ENCODE measurements around the gene VIPR2.
"Not testable (repeated sequence)": the region's sequence is repeated elsewhere in the genome, so short reads cannot be mapped to it uniquely, and the experiment has no call there.

Gene VIPR2

DNA sequence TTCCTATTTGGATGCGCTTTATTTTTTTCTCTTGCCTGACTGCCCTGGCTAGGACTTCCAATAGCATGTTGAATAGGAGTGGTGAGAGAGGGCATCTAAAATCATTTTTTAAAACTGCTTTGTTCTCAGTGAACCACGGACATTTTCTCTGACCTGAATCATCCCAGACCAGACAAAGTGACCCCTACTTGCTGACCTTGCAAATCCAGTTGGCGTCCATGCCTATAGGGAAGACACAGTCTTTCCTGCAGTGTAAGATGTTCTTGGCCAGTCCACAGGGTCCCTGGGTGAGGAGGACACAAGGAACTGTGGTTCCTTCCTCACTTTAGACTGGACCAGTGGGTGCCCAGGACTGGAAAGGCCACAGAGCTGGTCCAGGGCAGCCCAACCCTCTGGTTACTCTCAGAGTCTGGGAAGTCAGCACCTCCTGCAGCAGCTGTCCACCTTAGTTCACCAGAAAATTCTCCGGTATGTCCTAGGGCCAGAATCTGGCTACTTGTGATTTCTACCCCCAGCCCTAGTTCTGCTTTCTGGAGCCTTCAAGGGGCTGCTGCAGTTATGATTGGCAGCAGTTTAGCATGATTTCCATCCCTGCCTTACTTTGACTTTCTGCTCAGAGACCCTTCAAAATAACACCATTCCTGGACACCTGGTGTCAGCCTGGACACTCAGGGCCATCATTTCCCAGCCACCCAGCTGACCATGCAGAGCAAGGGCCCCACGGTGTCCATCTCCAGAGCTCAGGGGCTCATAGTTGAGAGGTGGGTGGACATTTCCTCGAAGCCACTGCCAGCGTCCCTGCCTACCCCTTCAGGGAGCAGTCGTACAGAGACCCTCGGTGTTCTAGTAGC, 19.3 kb downstream of the VIPR2 start:
- Histone ChIP-seq H3K4me1 (ENCODE audit: insufficient read depth, low read length) (no peaks in the 10 kb centered on the region), H3K27ac (ENCODE audit: low read length) (no peak overlapping the region), H3K9me3 (ENCODE audit: insufficient read depth, low read depth, low read length) (no peaks in the 10 kb centered on the region; the same call in 1 of the 2 replicates), H3K36me3 (ENCODE audit: insufficient read depth, low read depth, low read length) (no peaks in the 10 kb centered on the region), H3K4me3 (ENCODE audit: low read length) (no peak overlapping the region), H3K9ac (ENCODE audit: low read depth, low read length) (no peak overlapping the region), H3K27me3 (ENCODE audit: insufficient read depth, low read length) (no peaks in the 10 kb centered on the region)

DNA sequence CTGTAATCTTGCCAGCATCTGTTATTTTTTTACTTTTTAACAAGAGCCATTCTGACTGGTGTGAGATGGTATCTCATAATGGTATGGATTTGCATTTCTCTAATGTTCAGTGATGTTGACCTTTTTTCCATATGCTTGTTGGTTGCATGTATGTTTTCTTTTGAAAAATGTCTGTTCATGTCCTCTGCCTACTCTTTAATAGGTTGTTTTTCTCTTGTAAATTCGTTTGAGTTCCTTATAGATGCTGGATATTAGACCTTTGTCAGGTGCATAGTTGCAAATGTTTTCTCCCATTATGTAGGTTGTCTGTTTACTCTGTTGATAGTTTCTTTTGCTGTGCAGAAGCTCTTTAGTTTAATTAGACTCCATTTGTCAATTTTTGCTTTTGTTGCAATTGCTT, 20.9 kb downstream of the VIPR2 start:
- not testable (repeated sequence) for H3K36me3 ChIP-seq (ENCODE audit: insufficient read depth, low read depth, low read length); H3K4me1 ChIP-seq (ENCODE audit: insufficient read depth, low read length); H3K9ac ChIP-seq (ENCODE audit: low read depth, low read length); H3K27me3 ChIP-seq (ENCODE audit: insufficient read depth, low read length); H3K4me3 ChIP-seq (ENCODE audit: low read length); H3K9me3 ChIP-seq (ENCODE audit: insufficient read depth, low read depth, low read length); H3K27ac ChIP-seq (ENCODE audit: low read length)

DNA sequence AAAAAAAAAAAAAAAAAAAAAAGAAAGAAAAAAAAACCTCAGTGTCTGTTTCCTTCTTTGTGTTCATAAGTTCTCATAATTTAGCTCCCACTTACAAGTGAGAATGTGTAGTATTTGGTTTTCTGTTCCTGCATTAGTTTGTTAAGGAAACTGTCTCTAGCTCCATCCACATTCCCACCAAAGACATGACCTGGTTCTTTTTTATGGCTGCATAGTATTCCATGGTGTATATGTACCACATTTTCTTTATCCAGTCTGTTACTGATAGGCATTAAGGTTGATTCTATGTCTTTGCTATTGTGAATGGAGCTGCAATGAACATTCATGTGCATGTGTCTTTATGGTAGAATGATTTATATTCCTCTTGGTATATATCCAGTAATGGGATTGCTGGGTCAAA, 21.4 kb downstream of the VIPR2 start:
- H3K27me3 ChIP-seq (ENCODE audit: insufficient read depth, low read length); H3K9ac ChIP-seq (ENCODE audit: low read depth, low read length); H3K4me1 ChIP-seq (ENCODE audit: insufficient read depth, low read length); H3K36me3 ChIP-seq (ENCODE audit: insufficient read depth, low read depth, low read length); H3K4me3 ChIP-seq (ENCODE audit: low read length); H3K9me3 ChIP-seq (ENCODE audit: insufficient read depth, low read depth, low read length); H3K27ac ChIP-seq (ENCODE audit: low read length): not testable (repeated sequence)

DNA sequence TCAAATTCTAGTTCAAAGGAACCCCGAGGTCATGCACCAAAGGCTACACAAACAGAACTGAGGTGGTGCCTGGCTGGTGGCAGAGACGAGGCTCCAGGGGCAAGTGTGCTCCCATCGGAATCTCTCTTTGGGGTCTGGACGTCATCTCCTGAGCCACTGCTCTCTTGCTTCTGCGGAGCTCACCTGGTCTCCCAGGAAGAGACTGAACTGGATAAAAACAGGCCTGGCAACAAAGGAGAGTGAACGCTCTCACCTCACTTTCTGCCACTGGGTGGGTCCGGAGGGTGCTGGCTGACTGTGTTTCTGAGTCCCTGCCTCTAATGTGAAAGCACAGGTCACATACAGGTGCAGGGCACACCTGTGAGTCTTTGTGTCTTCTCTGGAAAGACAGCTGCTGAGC, 22.4 kb downstream of the VIPR2 start:
- Histone ChIP-seq H3K27ac (ENCODE audit: low read length) (no peak overlapping the region), H3K36me3 (ENCODE audit: insufficient read depth, low read depth, low read length) (no peaks in the 10 kb centered on the region), H3K27me3 (ENCODE audit: insufficient read depth, low read length) (no peaks in the 10 kb centered on the region), H3K9me3 (ENCODE audit: insufficient read depth, low read depth, low read length) (no peaks in the 10 kb centered on the region; the same call in 1 of the 2 replicates), H3K4me1 (ENCODE audit: insufficient read depth, low read length) (no peaks in the 10 kb centered on the region), H3K9ac (ENCODE audit: low read depth, low read length) (no peak overlapping the region), H3K4me3 (ENCODE audit: low read length) (no peak overlapping the region)

DNA sequence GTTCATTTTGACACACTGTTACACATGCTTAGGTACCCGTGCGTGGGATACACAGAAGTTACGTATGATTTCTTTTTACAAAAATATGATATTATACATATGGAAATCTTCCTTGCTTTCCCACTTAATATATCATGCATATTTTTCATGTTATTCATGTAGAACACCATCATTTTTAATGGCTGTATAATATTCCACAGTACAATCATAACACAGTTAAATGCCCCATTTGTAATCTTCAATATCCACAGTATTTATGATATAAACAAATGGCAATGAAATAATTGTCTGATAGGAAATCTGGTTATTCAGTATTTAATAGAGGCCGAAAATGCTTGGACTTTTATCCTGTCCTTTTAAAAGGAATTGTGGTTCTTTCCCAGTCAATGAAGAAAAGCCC, 23.2 kb downstream of the VIPR2 start:
- no peak overlapping the region for H3K27ac ChIP-seq (ENCODE audit: low read length)
- no peaks in the 10 kb centered on the region for H3K4me1 ChIP-seq (ENCODE audit: insufficient read depth, low read length)
- no peaks in the 10 kb centered on the region for H3K27me3 ChIP-seq (ENCODE audit: insufficient read depth, low read length)
- no peak overlapping the region for H3K4me3 ChIP-seq (ENCODE audit: low read length)
- no peak overlapping the region for H3K9ac ChIP-seq (ENCODE audit: low read depth, low read length)
- H3K9me3 ChIP-seq (ENCODE audit: insufficient read depth, low read depth, low read length), result no peaks in the 10 kb centered on the region; the same call in 1 of the 2 replicates
- no peaks in the 10 kb centered on the region for H3K36me3 ChIP-seq (ENCODE audit: insufficient read depth, low read depth, low read length)

DNA sequence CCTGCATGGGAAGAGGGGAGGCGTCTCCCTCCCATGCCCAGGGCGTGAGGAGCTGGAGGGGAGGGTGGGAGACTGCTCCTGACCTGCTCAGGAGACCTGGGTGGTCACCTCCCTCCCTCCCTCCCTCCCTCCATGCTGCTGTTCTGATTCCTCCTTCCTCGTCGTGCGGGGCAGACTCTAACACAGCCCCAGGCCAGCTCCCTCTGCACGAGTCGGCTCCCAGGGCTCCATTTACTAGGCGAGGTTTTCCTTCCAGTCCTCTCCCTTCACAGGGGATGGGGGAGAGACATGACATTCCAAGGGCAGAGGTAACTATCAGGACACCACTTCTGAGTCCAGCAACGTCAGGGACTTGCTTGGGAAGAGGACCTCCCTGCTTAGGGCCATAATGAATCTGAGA, 23.6 kb downstream of the VIPR2 start:
- Histone ChIP-seq H3K9me3 (ENCODE audit: insufficient read depth, low read depth, low read length) (no peaks in the 10 kb centered on the region; the same call in 1 of the 2 replicates), H3K4me3 (ENCODE audit: low read length) (no peak overlapping the region), H3K27ac (ENCODE audit: low read length) (no peak overlapping the region), H3K27me3 (ENCODE audit: insufficient read depth, low read length) (no peaks in the 10 kb centered on the region), H3K36me3 (ENCODE audit: insufficient read depth, low read depth, low read length) (no peaks in the 10 kb centered on the region), H3K9ac (ENCODE audit: low read depth, low read length) (no peak overlapping the region), H3K4me1 (ENCODE audit: insufficient read depth, low read length) (no peaks in the 10 kb centered on the region)

DNA sequence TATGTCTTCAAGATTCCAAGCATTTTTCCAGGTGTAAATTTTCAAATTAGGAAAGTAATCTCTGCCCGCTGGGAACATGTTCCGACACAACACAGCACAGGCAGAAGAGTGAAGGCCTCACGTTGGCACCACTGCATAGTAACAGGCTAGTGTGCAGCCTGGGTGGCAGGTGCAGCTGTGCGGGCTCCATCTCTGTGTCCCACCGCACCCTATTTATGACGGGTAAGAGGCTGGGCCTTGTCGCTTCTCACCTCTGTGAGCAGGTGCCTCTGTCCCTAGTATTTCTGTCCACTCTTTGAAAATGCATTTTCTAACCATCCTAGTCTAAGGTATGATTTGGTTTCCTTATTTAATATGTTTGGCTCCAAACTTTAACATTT, 24.1 kb downstream of the VIPR2 start:
- Histone ChIP-seq H3K9me3 (ENCODE audit: insufficient read depth, low read depth, low read length) (no peaks in the 10 kb centered on the region; the same call in 1 of the 2 replicates), H3K27ac (ENCODE audit: low read length) (no peak overlapping the region), H3K27me3 (ENCODE audit: insufficient read depth, low read length) (no peaks in the 10 kb centered on the region), H3K36me3 (ENCODE audit: insufficient read depth, low read depth, low read length) (no peaks in the 10 kb centered on the region), H3K9ac (ENCODE audit: low read depth, low read length) (no peak overlapping the region), H3K4me3 (ENCODE audit: low read length) (no peak overlapping the region), H3K4me1 (ENCODE audit: insufficient read depth, low read length) (no peaks in the 10 kb centered on the region)

DNA sequence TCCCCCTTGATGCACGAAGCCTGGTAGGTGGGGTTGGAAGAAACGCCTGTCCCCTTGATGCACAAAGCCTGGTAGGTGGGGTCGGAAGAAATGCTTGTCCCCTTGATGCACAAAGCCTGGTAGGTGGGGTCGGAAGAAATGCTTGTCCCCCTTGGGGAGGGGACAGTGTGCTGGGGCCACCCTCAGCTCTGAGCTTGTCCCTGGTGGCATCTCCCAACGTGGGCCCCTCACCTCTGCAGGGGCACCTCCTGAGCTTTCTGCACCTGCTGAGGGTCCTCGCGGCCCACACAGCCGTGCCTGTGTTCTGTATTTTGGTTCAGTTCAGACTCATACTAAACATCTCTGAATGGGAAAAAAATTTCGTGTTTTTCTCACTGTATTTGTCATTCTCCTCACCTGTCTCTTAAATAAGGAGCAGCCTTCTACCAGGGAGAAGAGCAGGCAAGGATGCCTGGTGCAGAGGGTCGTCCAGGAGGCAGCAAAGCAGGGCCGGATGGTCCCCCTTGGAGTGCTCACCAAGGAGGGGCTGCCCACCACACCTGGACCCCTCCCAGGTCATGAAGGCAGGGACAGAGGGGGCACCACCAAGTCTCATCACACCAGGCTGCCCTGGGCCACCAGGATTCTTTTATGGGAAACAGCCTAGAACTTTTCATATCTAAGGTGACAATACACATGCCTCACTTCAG, 24.7 kb downstream of the VIPR2 start:
- H3K4me3 ChIP-seq (ENCODE audit: low read length), result no peak overlapping the region
- no peaks in the 10 kb centered on the region; the same call in 1 of the 2 replicates for H3K4me1 ChIP-seq (ENCODE audit: insufficient read depth, low read length)
- no peaks in the 10 kb centered on the region for H3K36me3 ChIP-seq (ENCODE audit: insufficient read depth, low read depth, low read length)
- H3K9ac ChIP-seq (ENCODE audit: low read depth, low read length), result no peak overlapping the region
- H3K9me3 ChIP-seq (ENCODE audit: insufficient read depth, low read depth, low read length), result no peaks in the 10 kb centered on the region; the same call in 1 of the 2 replicates
- H3K27ac ChIP-seq (ENCODE audit: low read length), result no peak overlapping the region
- H3K27me3 ChIP-seq (ENCODE audit: insufficient read depth, low read length), result no peaks in the 10 kb centered on the region

DNA sequence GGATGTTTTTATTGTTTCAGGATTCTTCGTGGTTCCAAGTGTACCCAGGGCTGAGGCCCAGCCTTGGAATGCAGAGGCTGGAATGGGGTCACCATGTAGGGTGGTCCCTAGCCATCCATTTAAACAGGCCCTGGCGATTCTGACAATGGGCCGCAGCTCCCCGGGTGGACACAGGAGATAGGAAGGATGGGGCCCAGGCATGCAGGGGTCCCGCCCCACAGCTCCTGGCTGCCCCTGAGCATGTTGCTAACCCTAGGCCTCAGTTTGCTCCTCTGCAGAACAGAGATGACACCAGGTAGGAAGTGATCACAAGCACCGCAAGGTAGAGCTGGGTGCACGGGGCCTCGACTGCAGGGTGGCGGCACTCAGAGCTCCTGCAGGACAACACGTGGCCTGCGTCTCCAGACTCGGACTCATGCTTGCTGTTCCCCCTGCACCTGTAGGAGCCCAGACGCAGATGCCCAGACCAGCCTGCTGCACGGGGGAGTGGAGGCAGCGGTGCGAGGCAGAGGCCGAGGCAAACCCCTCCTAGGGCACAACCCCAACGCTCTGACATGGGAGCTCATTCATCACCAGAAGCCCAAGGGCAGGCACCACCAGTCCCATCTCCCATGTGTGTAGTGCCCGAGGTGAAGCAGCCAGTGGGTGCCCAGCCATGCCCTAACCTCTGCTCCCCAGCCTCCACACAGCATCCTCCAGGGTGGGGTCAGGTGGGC, 25.5 kb downstream of the VIPR2 start:
- Histone ChIP-seq H3K36me3 (ENCODE audit: insufficient read depth, low read depth, low read length) (no peaks in the 10 kb centered on the region), H3K4me3 (ENCODE audit: low read length) (no peak overlapping the region), H3K4me1 (ENCODE audit: insufficient read depth, low read length) (peaks cover under 1% of the 10 kb centered on the region; the same call in 1 of the 2 replicates), H3K27ac (ENCODE audit: low read length) (no peak overlapping the region), H3K9ac (ENCODE audit: low read depth, low read length) (no peak overlapping the region), H3K9me3 (ENCODE audit: insufficient read depth, low read depth, low read length) (no peaks in the 10 kb centered on the region; the same call in 1 of the 2 replicates), H3K27me3 (ENCODE audit: insufficient read depth, low read length) (no peaks in the 10 kb centered on the region)

DNA sequence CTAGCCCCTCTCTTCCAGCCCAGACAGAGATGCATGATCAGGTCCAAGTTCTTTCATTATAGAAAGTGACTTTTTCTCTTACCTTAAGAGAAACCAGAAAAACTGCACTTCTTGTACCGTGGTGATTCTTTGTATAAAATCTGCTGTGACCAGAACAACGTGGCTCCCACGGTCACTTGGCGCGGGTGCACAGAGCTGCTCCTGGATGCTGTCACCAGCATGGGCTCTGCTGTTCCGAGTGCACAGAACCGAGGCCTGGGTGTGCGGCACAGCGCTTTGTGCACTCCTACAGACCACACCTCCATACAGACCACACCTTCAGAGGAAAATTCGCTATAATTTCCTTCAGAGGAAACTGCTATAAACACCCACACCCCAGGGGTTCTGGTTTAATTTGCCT, 26.0 kb downstream of the VIPR2 start:
- no peak overlapping the region for H3K9ac ChIP-seq (ENCODE audit: low read depth, low read length)
- no peak overlapping the region for H3K4me3 ChIP-seq (ENCODE audit: low read length)
- H3K4me1 ChIP-seq (ENCODE audit: insufficient read depth, low read length), result peaks cover 4% of the 10 kb centered on the region; the same call in 1 of the 2 replicates
- no peaks in the 10 kb centered on the region for H3K27me3 ChIP-seq (ENCODE audit: insufficient read depth, low read length)
- no peak overlapping the region for H3K27ac ChIP-seq (ENCODE audit: low read length)
- no peaks in the 10 kb centered on the region for H3K36me3 ChIP-seq (ENCODE audit: insufficient read depth, low read depth, low read length)
- no peaks in the 10 kb centered on the region; the same call in 1 of the 2 replicates for H3K9me3 ChIP-seq (ENCODE audit: insufficient read depth, low read depth, low read length)

DNA sequence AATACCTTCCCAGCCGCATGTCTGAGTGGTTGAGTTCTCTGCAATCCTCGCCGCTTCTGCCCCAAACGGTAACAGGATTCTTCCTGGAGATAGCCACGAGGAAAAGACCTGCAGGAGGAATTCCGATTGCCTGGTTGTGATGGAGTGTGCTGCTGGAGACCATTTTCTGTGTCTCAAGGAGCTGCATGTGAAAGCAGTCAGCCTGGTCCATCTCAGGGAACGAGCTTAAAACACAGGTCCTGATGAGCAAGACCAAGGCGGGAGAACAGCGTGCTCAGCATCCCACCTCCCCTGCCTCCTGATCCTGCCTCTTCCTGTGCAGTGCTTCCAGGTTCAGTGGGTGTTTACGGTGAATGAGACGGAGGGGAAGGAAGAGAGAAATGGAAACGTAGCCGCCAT, 26.5 kb downstream of the VIPR2 start:
- Histone ChIP-seq H3K27ac (ENCODE audit: low read length) (no peak overlapping the region), H3K4me1 (ENCODE audit: insufficient read depth, low read length) (peaks cover 4% of the 10 kb centered on the region; the same call in 1 of the 2 replicates), H3K27me3 (ENCODE audit: insufficient read depth, low read length) (no peaks in the 10 kb centered on the region)

More for the DNA sequence above, 26.5 kb downstream of the VIPR2 start:
- no peak overlapping the region for H3K4me3 ChIP-seq (ENCODE audit: low read length)
- no peaks in the 10 kb centered on the region for H3K9me3 ChIP-seq (ENCODE audit: insufficient read depth, low read depth, low read length)
- H3K36me3 ChIP-seq (ENCODE audit: insufficient read depth, low read depth, low read length), result no peaks in the 10 kb centered on the region
- no peak overlapping the region for H3K9ac ChIP-seq (ENCODE audit: low read depth, low read length)
